Measurements from ENCODE around the gene GALNT16. TPM values are rescaled to one million over a fixed set of nuclear protein-coding genes. Genes with fewer than 3 reads are reported as not detected.
"Not testable (repeated sequence)": the region's sequence is repeated elsewhere in the genome, so short reads cannot be mapped to it uniquely, and the experiment has no call there.

The GALNT16 gene
- total and polyA plus RNA-seq, 2 donors from 2014 or later: 13.1 to 15.2 TPM

- Histone ChIP-seq H3K4me3 (ENCODE audit: low read length in 3 of 3) (no peak overlapping the region), H3K27ac (ENCODE audit: low read depth in 2 of 2, low read length in 2 of 2) (no peak overlapping the region), H3K27me3 (ENCODE audit: control insufficient read depth, insufficient read depth, low read length) (no peaks in the 10 kb centered on the region), H3K9me3 (ENCODE audit: control insufficient read depth in 2 of 3, insufficient read depth in 1 of 3, low read length in 3 of 3) (no peaks in the 10 kb centered on the region), H3K9ac (ENCODE audit: low read length in 3 of 3) (no peak overlapping the region), H3K36me3 (ENCODE audit: control insufficient read depth in 2 of 3, insufficient read depth in 3 of 3, low read length in 3 of 3) (peaks cover 6 to 19% (median 16%) of the 10 kb centered on the region in 3 donors), H3K4me1 (ENCODE audit: control insufficient read depth in 2 of 3, insufficient read depth in 2 of 3, low read depth in 1 of 3, low read length in 3 of 3) (no peaks in the 10 kb centered on the region)
- DNase-seq (no peak), FAIRE-seq (no peak)
- intact Hi-C loops (cut with DNase I): no loop called here
- TF ChIP-seq CTCF (IDR thresholded peaks at IDR 0.05; ENCODE audit: borderline replicate concordance, extremely low read depth, insufficient read depth): no peak
Observed at GRCh38 chr14:69387311-69387710, 127.4 kb downstream of the GALNT16 start.

- intact Hi-C loops (cut with DNase I); H3K4me1 ChIP-seq (ENCODE audit: control insufficient read depth in 2 of 3, insufficient read depth in 2 of 3, low read depth in 1 of 3, low read length in 3 of 3); H3K27me3 ChIP-seq (ENCODE audit: control insufficient read depth, insufficient read depth, low read length); H3K9ac ChIP-seq (ENCODE audit: low read length in 3 of 3); H3K27ac ChIP-seq (ENCODE audit: low read depth in 2 of 2, low read length in 2 of 2); DNase-seq; H3K9me3 ChIP-seq (ENCODE audit: control insufficient read depth in 2 of 3, insufficient read depth in 1 of 3, low read length in 3 of 3); FAIRE-seq; H3K4me3 ChIP-seq (ENCODE audit: low read length in 3 of 3): not testable (repeated sequence)
- H3K36me3 ChIP-seq (ENCODE audit: control insufficient read depth in 2 of 3, insufficient read depth in 3 of 3, low read length in 3 of 3): peaks cover 13 to 36% (median 29%) of the 10 kb centered on the region in 3 donors
Observed at GRCh38 chr14:69391400-69391799, 131.4 kb downstream of the GALNT16 start.

GRCh38 chr14:69392481-69392880 is 132.5 kb downstream of the GALNT16 start:
- intact Hi-C loops (cut with DNase I): no loop called here
- DNase-seq: no peak
- H3K27me3 ChIP-seq (ENCODE audit: control insufficient read depth, insufficient read depth, low read length): no peaks in the 10 kb centered on the region
- no peak overlapping the region for H3K9ac ChIP-seq (ENCODE audit: low read length in 3 of 3)
- peaks cover 0 to 6% (median 4%) of the 10 kb centered on the region in 3 donors for H3K4me1 ChIP-seq (ENCODE audit: control insufficient read depth in 2 of 3, insufficient read depth in 2 of 3, low read depth in 1 of 3, low read length in 3 of 3)
- H3K9me3 ChIP-seq (ENCODE audit: control insufficient read depth in 2 of 3, insufficient read depth in 1 of 3, low read length in 3 of 3): no peaks in the 10 kb centered on the region
- TF ChIP-seq CTCF (IDR thresholded peaks at IDR 0.05; ENCODE audit: borderline replicate concordance, extremely low read depth, insufficient read depth): no peak
- FAIRE-seq: no peak
- H3K27ac ChIP-seq (ENCODE audit: low read depth in 2 of 2, low read length in 2 of 2): no peak overlapping the region
- H3K36me3 ChIP-seq (ENCODE audit: control insufficient read depth in 2 of 3, insufficient read depth in 3 of 3, low read length in 3 of 3): peaks cover 13 to 36% (median 26%) of the 10 kb centered on the region in 3 donors
- H3K4me3 ChIP-seq (ENCODE audit: low read length in 3 of 3): no peak overlapping the region

- FAIRE-seq (no peak), DNase-seq (no peak)
- TF ChIP-seq CTCF (IDR thresholded peaks at IDR 0.05; ENCODE audit: borderline replicate concordance, extremely low read depth, insufficient read depth): no peak
- H3K36me3 ChIP-seq (ENCODE audit: control insufficient read depth in 2 of 3, insufficient read depth in 3 of 3, low read length in 3 of 3): peaks cover 11 to 36% (median 24%) of the 10 kb centered on the region in 3 donors
- no peaks in the 10 kb centered on the region for H3K27me3 ChIP-seq (ENCODE audit: control insufficient read depth, insufficient read depth, low read length)
- H3K27ac ChIP-seq (ENCODE audit: low read depth in 2 of 2, low read length in 2 of 2): no peak overlapping the region
- intact Hi-C loops (cut with DNase I): no loop called here
- H3K9me3 ChIP-seq (ENCODE audit: control insufficient read depth in 2 of 3, insufficient read depth in 1 of 3, low read length in 3 of 3): no peaks in the 10 kb centered on the region
- no peak overlapping the region for H3K4me3 ChIP-seq (ENCODE audit: low read length in 3 of 3)
- H3K4me1 ChIP-seq (ENCODE audit: control insufficient read depth in 2 of 3, insufficient read depth in 2 of 3, low read depth in 1 of 3, low read length in 3 of 3): peaks cover 3 to 16% (median 4%) of the 10 kb centered on the region in 3 donors
- no peak overlapping the region for H3K9ac ChIP-seq (ENCODE audit: low read length in 3 of 3)
Observed at GRCh38 chr14:69395929-69396328, 136.0 kb downstream of the GALNT16 start.

Data from kidney (tissue), 14 donors.